Measurements from ENCODE around the gene FKBP6. TPM values are rescaled to one million over a fixed set of nuclear protein-coding genes. Genes with fewer than 3 reads are reported as not detected.
A peak's percentile ranks its signal among the peaks of the same experiment; 100 is the strongest.

Gene FKBP6
- total and polyA plus RNA-seq, 2 of the 13 experiments (the other 11 are each of a cell fraction or from before 2014, with no cell fraction given) = 0.07 to 0.20 TPM

- intact Hi-C loops (cut with micrococcal nuclease; ENCODE audit: unreplicated experiment) = no loop called here
- H3K9me3 ChIP-seq (ENCODE audit: low read length) = no peaks in the 10 kb centered on the region
- H3K79me2 ChIP-seq (ENCODE audit: insufficient read depth, low read length) = no peaks in the 10 kb centered on the region
- WGBS (ENCODE audit: low lambda C conversion rate) = 45% methylated on average over 6 of the region's 12 CpGs
- no peak for FAIRE-seq
- H3K4me2 ChIP-seq (ENCODE audit: low read depth, low read length) = peak overlapping the region; percentile 19; the same call in 1 of the 2 replicates
- BruUV-seq (replicated peaks) = no TSS peak
- in situ Hi-C loops (cut with HindIII; ENCODE audit: extremely low pct_ligation_motif_present, low pct_unique_long_range_greater_than_20kb) = no loop called here
- H3K27me3 ChIP-seq (ENCODE audit: control insufficient read depth in 1 of 2, insufficient read depth in 2 of 2, low read length in 2 of 2) = peaks cover 4 to 6% of the 10 kb centered on the region in 2 experiments; a peak in 2 of 5 replicates
- no peak overlapping the region for H3K9ac ChIP-seq (ENCODE audit: insufficient read depth, low read depth, low read length)
- no peak for DNase-seq (ENCODE audit: low spot score)
- no peak overlapping the region for H2AFZ ChIP-seq (ENCODE audit: low read length)
- no peak overlapping the region for H3K4me3 ChIP-seq (replicated peaks in 1 of 3; ENCODE audit: insufficient read depth in 1 of 3, low read depth in 2 of 3, low read length in 3 of 3)
- peaks cover 56% of the 10 kb centered on the region for H3K4me1 ChIP-seq (ENCODE audit: insufficient read depth, low read length)
- CTCF ChIA-PET (ENCODE audit: low intra/inter-chr PET ratio, low total read pairs) = no interaction called here
- no peak for ATAC-seq
- H3K27ac ChIP-seq (ENCODE audit: extremely low read length, insufficient read depth, low read length) = no peak overlapping the region
- no peaks in the 10 kb centered on the region for H3K36me3 ChIP-seq (replicated peaks in 1 of 2; ENCODE audit: control insufficient read depth in 1 of 2, insufficient read depth in 2 of 2, low read length in 2 of 2)
- H4K20me1 ChIP-seq (ENCODE audit: insufficient read depth, low read length) = no peaks in the 10 kb centered on the region
- POLR2A ChIA-PET = no interaction called here
- no peak for TF ChIP-seq NFYC (CRISPR knock-in tag; IDR thresholded peaks at IDR 0.05)
- no peak for TF ChIP-seq ZNF747 (CRISPR knock-in tag; IDR thresholded peaks at IDR 0.05; ENCODE audit: borderline replicate concordance)
- TF ChIP-seq POLR2AphosphoS5 (IDR thresholded peaks at IDR 0.05; ENCODE audit: low read depth, low read length) = no peak
- no peak for TF ChIP-seq ZNF589 (CRISPR knock-in tag; conservative IDR thresholded peaks at IDR 0.05)
- no peak for TF ChIP-seq ZNF749 (CRISPR knock-in tag; IDR thresholded peaks at IDR 0.05; ENCODE audit: borderline replicate concordance)
- TF ChIP-seq ZNF205 (CRISPR knock-in tag; IDR thresholded peaks at IDR 0.05) = no peak
- no peak for TF ChIP-seq ZSCAN5A (CRISPR knock-in tag; IDR thresholded peaks at IDR 0.05; ENCODE audit: borderline replicate concordance)
- TF ChIP-seq, protein P1, sequence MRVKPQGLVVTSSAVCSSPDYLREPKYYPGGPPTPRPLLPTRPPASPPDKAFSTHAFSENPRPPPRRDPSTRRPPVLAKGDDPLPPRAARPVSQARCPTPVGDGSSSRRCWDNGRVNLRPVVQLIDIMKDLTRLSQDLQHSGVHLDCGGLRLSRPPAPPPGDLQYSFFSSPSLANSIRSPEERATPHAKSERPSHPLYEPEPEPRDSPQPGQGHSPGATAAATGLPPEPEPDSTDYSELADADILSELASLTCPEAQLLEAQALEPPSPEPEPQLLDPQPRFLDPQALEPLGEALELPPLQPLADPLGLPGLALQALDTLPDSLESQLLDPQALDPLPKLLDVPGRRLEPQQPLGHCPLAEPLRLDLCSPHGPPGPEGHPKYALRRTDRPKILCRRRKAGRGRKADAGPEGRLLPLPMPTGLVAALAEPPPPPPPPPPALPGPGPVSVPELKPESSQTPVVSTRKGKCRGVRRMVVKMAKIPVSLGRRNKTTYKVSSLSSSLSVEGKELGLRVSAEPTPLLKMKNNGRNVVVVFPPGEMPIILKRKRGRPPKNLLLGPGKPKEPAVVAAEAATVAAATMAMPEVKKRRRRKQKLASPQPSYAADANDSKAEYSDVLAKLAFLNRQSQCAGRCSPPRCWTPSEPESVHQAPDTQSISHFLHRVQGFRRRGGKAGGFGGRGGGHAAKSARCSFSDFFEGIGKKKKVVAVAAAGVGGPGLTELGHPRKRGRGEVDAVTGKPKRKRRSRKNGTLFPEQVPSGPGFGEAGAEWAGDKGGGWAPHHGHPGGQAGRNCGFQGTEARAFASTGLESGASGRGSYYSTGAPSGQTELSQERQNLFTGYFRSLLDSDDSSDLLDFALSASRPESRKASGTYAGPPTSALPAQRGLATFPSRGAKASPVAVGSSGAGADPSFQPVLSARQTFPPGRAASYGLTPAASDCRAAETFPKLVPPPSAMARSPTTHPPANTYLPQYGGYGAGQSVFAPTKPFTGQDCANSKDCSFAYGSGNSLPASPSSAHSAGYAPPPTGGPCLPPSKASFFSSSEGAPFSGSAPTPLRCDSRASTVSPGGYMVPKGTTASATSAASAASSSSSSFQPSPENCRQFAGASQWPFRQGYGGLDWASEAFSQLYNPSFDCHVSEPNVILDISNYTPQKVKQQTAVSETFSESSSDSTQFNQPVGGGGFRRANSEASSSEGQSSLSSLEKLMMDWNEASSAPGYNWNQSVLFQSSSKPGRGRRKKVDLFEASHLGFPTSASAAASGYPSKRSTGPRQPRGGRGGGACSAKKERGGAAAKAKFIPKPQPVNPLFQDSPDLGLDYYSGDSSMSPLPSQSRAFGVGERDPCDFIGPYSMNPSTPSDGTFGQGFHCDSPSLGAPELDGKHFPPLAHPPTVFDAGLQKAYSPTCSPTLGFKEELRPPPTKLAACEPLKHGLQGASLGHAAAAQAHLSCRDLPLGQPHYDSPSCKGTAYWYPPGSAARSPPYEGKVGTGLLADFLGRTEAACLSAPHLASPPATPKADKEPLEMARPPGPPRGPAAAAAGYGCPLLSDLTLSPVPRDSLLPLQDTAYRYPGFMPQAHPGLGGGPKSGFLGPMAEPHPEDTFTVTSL (CRISPR knock-in tag; IDR thresholded peaks at IDR 0.05; ENCODE audit: borderline replicate concordance) = no peak
- no peak for TF ChIP-seq ZSCAN22 (CRISPR knock-in tag; IDR thresholded peaks at IDR 0.05)
- TF ChIP-seq MEIS2 (CRISPR knock-in tag; IDR thresholded peaks at IDR 0.05) = no peak
- TF ChIP-seq AKAP8 (CRISPR knock-in tag; IDR thresholded peaks at IDR 0.05) = no peak
- no peak for TF ChIP-seq MLXIP (CRISPR knock-in tag; IDR thresholded peaks at IDR 0.05; ENCODE audit: borderline replicate concordance)
- no peak for TF ChIP-seq SMYD3 (CRISPR knock-in tag; IDR thresholded peaks at IDR 0.05)
- TF ChIP-seq SMARCC2 (IDR thresholded peaks at IDR 0.05) = no peak
- no peak for TF ChIP-seq ATRX (CRISPR knock-in tag; IDR thresholded peaks at IDR 0.05; ENCODE audit: borderline replicate concordance)
These were observed 22.5 kb downstream of the FKBP6 start for GRCh38 chr7:73350306-73351068.

All from HepG2 (cell line).